HFFc6 (cell line): ENCODE data around the gene MEF2D. TPM values are rescaled to one million over a fixed set of nuclear protein-coding genes. Genes with fewer than 3 reads are reported as not detected.

Source experiments
- DNase-seq: peaks from one replicate; pipeline ENCODE4 v3.0.0-alpha.2; 2018
- H3K27ac Mint-ChIP-seq: 2 replicates; pipeline ENCODE4 v1.8.0; 2020; ENCODE audit warnings: mild to moderate bottlenecking, mixed read lengths
- H3K27me3 Mint-ChIP-seq: 2 replicates; pipeline ENCODE4 v1.8.0; 2021; ENCODE audit warnings: mild to moderate bottlenecking, moderate library complexity, mixed read lengths; ENCODE audit not compliant: insufficient read depth
- H3K36me3 Mint-ChIP-seq: 2 replicates; pipeline ENCODE4 v1.8.0; 2021; ENCODE audit warnings: low read depth, mixed read lengths
- H3K4me1 Mint-ChIP-seq: 2 replicates; pipeline ENCODE4 v1.8.0; 2020; ENCODE audit warnings: low read depth, mixed read lengths
- H3K4me3 Mint-ChIP-seq: 2 replicates; pipeline ENCODE4 v1.8.0; 2020; ENCODE audit warnings: mild to moderate bottlenecking, moderate library complexity, mixed read lengths
- H3K9me3 Mint-ChIP-seq: 2 replicates; pipeline ENCODE4 v1.8.0; 2020; ENCODE audit warnings: mild to moderate bottlenecking, mixed read lengths
- CTCF ChIP-seq: fragments of 200-600 bp; sonication (generic); IDR thresholded peaks from 2 replicates; pipeline ENCODE4 v1.5.0; 2021; ENCODE audit warnings: antibody characterized with exemption, mild to moderate bottlenecking
- total RNA-seq, 6 experiments: library from RNA; stranded (reverse); fragmentation: NEBNext Ultra II Directional; extraction: Animal tissue kit (Norgen Biotek cat#: 25700); gene quantifications; 2 replicates in 1 of 6; 3 replicates in 5 of 6; pipeline ENCODE4 v1.2.3, GENCODE V29; 2021

MEF2D gene
- total RNA-seq, 6 experiments from 2014 or later: 50.0 to 60.1 (median 56.8) TPM

GRCh38 chr1:156504821-156505678 is 4.5 kb upstream of the MEF2D start:
- H3K9me3 Mint-ChIP-seq: no peaks in the 10 kb centered on the region
- H3K4me1 Mint-ChIP-seq: peaks cover 72% of the 10 kb centered on the region
- peak; percentile 97 for DNase-seq
- no peak for TF ChIP-seq CTCF
- peak overlapping the region; percentile 97 for H3K27ac Mint-ChIP-seq
- H3K4me3 Mint-ChIP-seq: peak overlapping the region; percentile 83
- H3K27me3 Mint-ChIP-seq: peaks cover 2% of the 10 kb centered on the region
- no peaks in the 10 kb centered on the region for H3K36me3 Mint-ChIP-seq

GRCh38 chr1:156504438-156504813 is 3.9 kb upstream of the MEF2D start:
- no peak for TF ChIP-seq CTCF
- no peaks in the 10 kb centered on the region for H3K9me3 Mint-ChIP-seq
- H3K4me1 Mint-ChIP-seq: peaks cover 65% of the 10 kb centered on the region
- H3K36me3 Mint-ChIP-seq: no peaks in the 10 kb centered on the region
- peak overlapping the region; percentile 97 for H3K27ac Mint-ChIP-seq
- peak overlapping the region; percentile 83 for H3K4me3 Mint-ChIP-seq
- H3K27me3 Mint-ChIP-seq: peaks cover 2% of the 10 kb centered on the region
- no peak for DNase-seq

GRCh38 chr1:156503698-156504437 is 3.3 kb upstream of the MEF2D start:
- Mint-ChIP-seq H3K27me3 (peaks cover 2% of the 10 kb centered on the region), H3K4me1 (peaks cover 60% of the 10 kb centered on the region), H3K36me3 (no peaks in the 10 kb centered on the region), H3K4me3 (peak overlapping the region; percentile 83), H3K9me3 (no peaks in the 10 kb centered on the region), H3K27ac (peak overlapping the region; percentile 97)
- no peak for TF ChIP-seq CTCF
- DNase-seq: no peak

DNA sequence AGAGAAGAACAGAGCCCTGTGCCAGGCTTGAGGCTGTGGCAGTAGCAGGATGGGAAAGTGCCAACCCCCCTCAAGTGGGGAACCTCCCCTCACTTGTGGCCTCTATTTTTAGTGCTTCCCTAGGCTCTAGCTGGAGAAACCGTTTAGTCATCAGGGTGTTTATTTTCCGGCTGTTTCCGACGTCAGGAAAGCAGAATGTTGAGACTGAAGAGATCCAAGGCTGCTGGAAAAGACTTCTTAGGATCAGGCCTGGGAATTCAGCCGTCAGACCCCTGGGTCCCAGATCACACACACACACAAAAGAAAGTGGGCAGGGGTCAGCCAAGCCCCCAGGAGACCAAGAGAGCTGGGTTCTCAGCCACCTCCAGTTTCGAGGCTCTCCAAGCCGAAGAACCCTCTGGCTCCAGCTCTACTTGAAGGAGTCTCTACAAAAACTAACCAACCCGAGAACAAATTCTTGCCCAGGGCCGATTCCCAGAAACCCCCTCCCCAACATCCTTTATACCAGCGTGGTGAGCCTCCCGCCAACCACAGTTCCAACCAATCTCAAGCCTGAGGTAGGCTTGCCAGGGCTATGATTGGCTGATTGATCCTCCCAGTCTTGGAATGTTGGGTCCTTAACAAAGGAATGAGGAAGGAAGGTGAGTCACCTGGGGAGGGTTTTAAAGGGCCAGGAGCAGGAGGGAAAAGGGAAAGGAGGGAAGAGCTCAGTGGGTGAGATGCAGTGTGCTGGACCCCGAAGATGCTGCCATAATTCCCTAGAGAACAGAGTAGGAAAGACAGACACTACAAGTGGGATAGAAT is 2.5 kb upstream of the MEF2D start:
- peak overlapping the region; percentile 83 for H3K4me3 Mint-ChIP-seq
- DNase-seq: peak; percentile 91
- H3K27me3 Mint-ChIP-seq: peaks cover 2% of the 10 kb centered on the region
- no peaks in the 10 kb centered on the region for H3K9me3 Mint-ChIP-seq
- peaks cover 60% of the 10 kb centered on the region for H3K4me1 Mint-ChIP-seq
- peak overlapping the region; percentile 97 for H3K27ac Mint-ChIP-seq
- no peaks in the 10 kb centered on the region for H3K36me3 Mint-ChIP-seq
- no peak for TF ChIP-seq CTCF

DNA sequence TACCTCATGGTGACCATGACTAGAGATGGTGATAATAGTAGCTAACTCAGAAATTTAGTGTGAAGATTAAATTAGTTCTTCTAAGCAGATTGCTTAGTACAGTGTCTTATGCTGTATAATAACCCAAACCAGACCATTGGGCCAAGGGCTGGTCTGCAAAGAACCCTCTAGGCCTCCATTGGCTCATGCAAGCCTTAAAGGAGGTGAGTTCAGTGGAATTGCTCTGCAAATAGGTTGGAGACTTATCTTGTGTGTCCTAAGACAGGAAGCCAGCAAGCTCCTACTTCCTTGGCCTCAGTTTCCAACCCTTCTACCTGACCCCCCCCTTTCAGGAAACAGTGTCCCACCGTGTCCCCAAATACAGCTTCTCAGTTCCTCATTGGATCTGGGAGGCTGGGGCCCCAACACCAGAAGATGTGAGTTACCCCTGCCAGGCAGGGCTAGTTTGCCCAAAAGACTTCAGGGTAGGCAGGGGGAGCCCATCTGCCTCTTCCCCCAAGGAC is 1.9 kb upstream of the MEF2D start:
- H3K27ac Mint-ChIP-seq: peak overlapping the region; percentile 97
- H3K27me3 Mint-ChIP-seq: peaks cover 2% of the 10 kb centered on the region
- TF ChIP-seq CTCF: no peak
- H3K4me1 Mint-ChIP-seq: peaks cover 63% of the 10 kb centered on the region
- DNase-seq: no peak
- peaks cover under 1% of the 10 kb centered on the region; the same call in 1 of the 2 replicates for H3K36me3 Mint-ChIP-seq
- H3K9me3 Mint-ChIP-seq: no peaks in the 10 kb centered on the region
- H3K4me3 Mint-ChIP-seq: peak overlapping the region; percentile 83
